Left kidney (tissue), 2 donors: ENCODE results near the gene MPPED1. TPM values are rescaled to one million over a fixed set of nuclear protein-coding genes. Genes with fewer than 3 reads are reported as not detected.

ENCODE experiments used
- DNase-seq: peaks from one replicate; pipeline ENCODE4 v3.0.0-alpha.2; 2013
- polyA plus RNA-seq: library from polyadenylated mRNA; unstranded; fragments of 120-200 nt; gene quantifications from one replicate; pipeline ENCODE4 v1.2.1, GENCODE V29; 2013; ENCODE audit not compliant: insufficient read length

Gene MPPED1
- polyA plus RNA-seq, 1 donor, result 1.2 TPM

DNA sequence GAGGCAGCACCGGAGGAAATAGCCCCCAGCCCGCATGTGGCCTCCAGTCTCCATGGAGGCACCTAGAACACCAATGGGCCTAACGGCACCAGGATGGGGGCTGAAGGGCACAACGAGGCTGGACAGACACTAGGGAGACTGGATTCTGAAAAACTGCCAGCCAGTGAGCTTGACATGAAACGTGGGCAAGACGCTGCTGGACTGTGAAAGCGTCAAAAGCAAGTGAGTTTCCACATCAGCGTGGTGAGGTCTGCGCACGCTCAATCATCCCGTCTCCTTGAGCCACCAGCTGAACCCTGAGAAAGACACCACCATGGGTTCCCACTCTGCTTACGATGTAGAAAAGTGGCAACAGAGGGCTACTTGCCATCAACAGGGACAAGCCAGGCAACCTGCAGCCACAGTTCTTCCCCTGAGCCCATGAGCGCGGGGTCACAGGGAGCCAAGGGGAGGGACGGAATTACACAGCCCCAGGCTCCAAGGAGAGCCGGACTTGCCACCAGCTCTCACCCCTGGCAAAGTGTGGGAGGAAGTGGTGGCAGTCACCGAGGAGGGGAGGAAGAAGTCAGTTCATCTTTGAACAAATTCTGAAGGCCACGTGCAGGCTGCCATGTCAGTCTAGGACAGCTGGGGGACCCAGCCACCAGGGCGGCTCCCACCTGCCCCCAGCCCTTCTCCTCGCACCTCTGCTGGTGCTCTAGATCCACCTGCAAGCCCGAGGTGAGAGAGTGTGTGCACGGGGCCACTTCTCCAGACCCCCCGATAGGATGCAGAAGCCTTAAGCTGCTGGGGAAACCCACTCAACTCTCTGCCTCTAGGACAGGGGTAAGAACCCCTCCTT, 131.1 kb downstream of the MPPED1 start:
- no peak for DNase-seq

DNA sequence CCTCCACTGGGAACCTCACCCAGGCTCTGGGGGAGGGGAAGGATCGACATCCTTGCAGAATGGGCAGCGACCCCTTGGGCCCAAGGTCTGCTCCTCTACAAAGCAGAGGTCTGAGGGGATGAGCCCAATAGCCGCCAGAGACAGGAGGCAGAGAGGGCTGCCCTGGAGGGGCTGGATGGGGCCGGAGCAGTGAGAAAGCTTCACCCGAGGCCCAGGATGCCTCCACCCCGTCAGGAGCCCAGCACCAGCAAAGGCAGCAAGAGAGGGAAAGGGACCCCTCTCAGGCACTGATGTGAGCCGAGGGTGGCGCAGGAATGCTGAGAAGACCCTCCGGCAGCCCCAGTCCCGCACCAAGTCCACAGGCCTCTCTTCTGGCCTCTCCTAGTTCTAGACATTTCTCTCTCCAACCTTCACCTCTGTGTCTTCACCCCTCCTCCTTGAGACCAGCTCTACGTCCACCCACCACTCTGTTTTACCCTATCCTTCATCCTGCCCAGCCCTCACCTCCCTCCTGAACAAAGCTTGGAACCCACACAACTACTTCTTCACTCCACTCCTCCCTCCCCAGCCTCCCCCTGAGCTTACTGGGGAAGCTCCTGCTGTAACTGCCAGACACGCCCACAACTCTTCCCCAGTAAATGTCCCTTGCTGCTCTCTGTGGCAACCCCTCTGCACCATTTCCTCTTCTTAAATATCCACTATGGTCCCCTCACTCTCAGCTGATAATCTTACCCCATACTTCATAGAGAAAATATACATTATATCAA, 131.9 kb downstream of the MPPED1 start:
- no peak for DNase-seq

DNA sequence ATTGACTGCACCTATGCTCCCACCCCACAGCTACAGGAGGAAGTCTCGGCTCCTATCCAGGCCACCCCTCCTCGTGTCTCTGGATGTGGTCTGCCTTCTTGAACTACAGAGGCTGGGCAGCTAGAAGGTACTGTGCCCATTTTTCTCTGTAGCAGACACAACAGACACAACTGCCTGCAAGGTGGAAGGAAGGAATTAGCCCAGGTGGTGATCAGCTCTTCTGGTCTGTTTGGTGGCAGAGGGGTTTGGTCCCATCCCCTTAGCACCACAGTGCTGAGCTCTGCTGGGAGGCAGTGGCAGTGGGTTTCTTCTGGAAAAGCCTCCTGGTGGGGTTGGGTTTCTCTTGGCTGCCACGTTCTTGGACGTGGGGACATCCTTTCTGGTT, 132.5 kb downstream of the MPPED1 start:
- no peak for DNase-seq

DNA sequence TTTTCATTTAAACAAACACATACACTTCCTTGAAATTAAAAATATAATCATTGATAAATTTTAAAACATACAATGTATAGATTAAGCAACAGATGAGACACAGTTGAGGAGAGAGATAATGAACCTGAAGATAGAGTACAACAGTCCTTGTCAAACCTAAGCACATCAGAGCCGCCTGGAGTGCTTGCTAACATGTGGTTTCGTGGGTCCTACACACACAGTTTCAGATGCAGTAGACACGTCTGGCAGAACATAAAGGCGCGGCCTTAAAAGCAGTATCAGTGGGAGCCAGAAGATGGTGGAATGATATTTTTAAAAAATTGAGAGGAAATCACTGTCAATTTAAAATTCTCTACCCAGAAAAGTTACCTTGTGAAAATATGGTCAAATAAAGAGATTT, 134.4 kb downstream of the MPPED1 start:
- DNase-seq, result no peak

DNA sequence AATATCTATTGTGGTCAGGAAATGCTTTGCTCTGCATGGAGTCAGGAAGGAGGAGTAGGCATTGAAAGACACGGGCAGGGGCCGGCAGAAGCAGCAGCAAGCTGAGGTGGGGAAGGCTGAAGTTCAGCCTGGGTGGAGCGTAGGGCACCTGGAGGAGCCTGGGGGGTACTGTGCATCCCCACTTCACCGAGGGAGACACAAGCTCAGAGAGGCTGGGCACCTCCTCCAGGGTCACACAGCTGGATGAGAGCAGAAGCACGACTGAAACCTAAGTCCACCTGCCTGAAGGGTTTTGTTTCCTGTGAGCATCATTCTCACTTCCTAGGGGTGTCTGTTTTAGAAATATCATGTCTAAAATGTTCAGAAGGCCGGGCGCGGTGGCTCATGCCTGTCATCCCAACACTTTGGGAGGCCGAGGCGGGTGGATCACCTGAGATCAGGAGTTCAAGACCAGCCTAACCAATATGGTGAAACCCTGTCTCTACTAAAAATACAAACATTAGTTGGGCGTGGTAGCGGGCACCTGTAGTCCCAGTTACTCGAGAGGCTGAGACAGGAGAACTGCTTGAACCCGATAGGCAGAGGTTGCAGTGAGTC, 138.3 kb downstream of the MPPED1 start:
- DNase-seq, result no peak

DNA sequence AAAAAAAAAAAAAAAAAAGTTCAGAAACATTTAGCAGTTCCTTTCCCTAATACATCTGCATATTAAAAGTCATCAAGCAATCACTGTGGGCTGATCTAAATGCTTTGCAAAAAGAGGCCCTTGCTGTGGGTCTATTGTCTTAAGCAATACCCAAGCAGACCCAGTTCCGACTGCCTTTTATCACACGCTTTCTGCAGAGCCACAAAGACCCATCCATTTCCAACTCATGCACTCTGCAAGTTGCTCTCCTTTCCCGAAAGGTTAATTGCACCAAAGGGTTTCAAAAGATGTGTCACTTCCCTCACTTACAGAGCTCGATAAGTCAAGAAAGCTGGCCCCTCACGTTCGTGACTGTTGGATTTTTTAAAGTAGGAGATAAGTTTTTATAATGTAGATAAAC, 138.9 kb downstream of the MPPED1 start:
- DNase-seq, result no peak

DNA sequence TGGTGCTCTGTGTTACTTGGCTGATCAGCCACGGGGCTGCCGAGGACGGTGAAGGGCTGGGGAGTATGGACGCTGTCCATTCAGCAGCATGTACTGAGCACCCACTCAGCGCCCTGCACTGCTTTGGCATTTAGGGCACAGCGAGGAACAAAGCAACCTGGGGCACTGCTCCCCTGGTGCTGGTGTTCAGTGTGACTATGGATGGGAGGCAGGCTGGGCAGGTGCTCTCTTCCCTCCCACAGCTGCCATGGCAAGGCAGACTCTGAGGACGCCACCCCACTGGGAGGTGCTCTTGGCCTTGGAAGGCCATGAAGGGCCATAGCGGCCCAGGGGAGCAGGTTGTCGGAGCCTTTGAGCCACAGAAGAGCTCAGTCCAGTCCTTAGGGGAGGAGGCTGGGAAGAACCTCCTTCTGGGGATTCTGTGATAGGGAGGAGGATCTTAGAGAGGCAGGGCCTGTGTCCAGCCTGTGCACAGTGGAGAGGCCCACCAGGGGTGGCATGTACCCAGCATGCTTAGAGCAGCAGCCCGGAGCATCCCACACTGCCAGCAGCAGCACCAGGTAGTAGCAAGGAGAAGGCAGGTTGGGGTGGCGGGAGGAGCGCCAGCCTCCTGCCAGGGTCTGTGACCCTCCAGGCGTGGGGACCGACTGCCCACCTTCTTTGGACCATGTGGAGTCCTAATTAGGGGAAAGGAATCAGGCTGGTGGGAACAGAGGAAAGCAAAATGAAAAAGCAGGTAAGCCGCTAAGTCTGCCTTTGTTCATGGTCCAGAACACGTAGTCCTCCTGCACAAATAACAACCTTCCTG, 141.8 kb downstream of the MPPED1 start:
- DNase-seq, result no peak

GRCh38 chr22:43554259-43554636, 142.4 kb downstream of the MPPED1 start:
- no peak for DNase-seq

- DNase-seq, result no peak
Observed at GRCh38 chr22:43554694-43555365, 143.0 kb downstream of the MPPED1 start.

DNA sequence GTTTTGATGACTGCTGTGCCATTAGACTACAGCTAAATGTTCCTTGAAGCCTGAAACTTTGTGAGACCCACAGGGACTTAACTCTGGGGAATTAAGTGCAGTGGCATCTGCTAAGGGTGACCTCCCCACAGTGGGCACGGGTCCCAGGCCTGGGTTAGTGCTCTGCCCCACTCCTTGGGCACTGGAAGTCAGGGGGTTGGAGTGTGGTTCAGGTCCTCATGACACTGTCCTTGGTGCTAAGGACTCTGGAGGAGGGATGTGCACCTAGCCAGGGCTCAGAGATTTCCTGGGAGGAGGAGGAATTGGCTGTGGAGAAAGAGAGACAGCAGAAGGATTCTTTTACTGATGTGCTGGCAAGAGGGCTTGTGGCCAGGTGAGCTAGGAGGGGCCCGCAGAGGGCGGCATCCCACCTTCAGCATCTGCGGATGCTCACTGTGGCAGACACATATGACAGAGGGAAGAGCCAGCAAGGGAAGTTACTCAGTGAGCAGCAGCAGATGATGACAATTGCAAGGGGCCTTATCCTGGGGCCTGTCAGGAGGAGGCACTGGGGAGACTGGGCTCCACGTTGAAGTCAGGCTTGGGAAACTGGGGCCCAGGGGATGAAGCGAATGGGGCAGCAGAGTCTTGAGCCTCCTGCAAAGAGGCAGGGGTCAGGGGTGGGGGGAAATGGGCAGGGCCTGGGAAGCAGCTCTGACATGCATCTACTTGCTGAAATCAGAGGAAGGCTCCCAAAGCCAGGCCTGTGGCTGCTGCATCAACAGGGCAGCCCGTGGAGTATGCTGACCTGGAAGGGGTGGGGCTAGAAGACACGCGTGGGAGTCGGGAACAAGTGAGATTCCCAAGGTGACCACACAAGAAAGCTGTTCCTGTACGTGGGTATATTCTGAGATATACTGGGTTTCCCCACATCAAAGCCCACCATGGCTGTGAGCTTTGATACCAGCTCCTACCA, 144.0 kb downstream of the MPPED1 start:
- no peak for DNase-seq

Other genes with a start within 250 kb of the MPPED1 start
- 22.2 TPM for gene TTLL12, start 224.9 kb upstream of the MPPED1 start, polyA plus RNA-seq
- 8.7 TPM for gene SCUBE1, start 68.6 kb upstream of the MPPED1 start, polyA plus RNA-seq